Chondrocyte (in vitro differentiated cells): ENCODE results near the gene TLE4. TPM values are rescaled to one million over a fixed set of nuclear protein-coding genes. Genes with fewer than 3 reads are reported as not detected.
"Not testable (repeated sequence)": the region's sequence is repeated elsewhere in the genome, so short reads cannot be mapped to it uniquely, and the experiment has no call there.

Experiments used
- DNase-seq: peaks from one replicate; pipeline ENCODE4 v3.0.0; 2021; ENCODE audit warnings: mixed read lengths, low spot score
- H3K27ac Mint-ChIP-seq: one replicate; pipeline ENCODE4 v1.8.0; 2021; ENCODE audit warnings: mild to moderate bottlenecking, moderate library complexity, mixed read lengths; ENCODE audit not compliant: unreplicated experiment
- H3K27me3 Mint-ChIP-seq: 2 replicates; pipeline ENCODE4 v1.8.0; 2021; ENCODE audit warnings: low read depth, mixed read lengths
- H3K36me3 Mint-ChIP-seq: 2 replicates; pipeline ENCODE4 v1.8.0; 2021; ENCODE audit warnings: low read depth, mixed read lengths
- H3K4me1 Mint-ChIP-seq: 2 replicates; pipeline ENCODE4 v1.8.0; 2021; ENCODE audit warnings: low read depth, mild to moderate bottlenecking, mixed read lengths
- H3K4me3 Mint-ChIP-seq: one replicate; pipeline ENCODE4 v1.8.0; 2021; ENCODE audit warnings: mild to moderate bottlenecking, moderate library complexity, mixed read lengths; ENCODE audit not compliant: unreplicated experiment
- H3K9me3 Mint-ChIP-seq: 2 replicates; pipeline ENCODE4 v1.8.0; 2021; ENCODE audit warnings: low read depth, mixed read lengths
- CTCF ChIP-seq: fragments of 200-600 bp; sonication (generic); IDR thresholded peaks from 2 replicates; pipeline ENCODE4 v1.5.0; 2021; ENCODE audit warnings: antibody characterized with exemption, mild to moderate bottlenecking, moderate library complexity
- total RNA-seq: library from RNA; stranded (reverse); gene quantifications from 3 replicates; pipeline ENCODE4 v1.2.1, GENCODE V29; 2021

TLE4 gene
- total RNA-seq, 1 donor from 2014 or later: 66.0 TPM

DNA sequence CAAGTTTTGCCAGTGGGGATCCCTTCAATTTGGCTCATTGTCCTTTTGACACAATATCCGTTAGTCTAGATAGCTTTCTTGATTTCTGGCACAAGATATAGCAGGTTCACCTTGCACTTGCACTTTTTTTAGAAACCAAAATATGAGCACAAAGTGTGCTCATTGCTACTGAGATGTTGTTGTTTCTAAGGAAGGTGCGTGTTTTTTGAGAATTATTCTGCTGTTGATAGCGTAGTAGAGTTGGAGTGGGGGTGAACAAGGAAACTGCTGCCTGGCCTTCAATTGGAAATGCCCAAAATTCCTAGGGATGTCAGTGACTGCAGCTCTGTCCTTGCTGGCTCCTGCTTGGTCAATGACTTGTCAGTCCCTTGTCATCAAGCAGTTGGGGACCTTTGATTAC lies 73.3 kb downstream of the TLE4 start:
- Mint-ChIP-seq H3K4me3 (no peak overlapping the region), H3K36me3 (peaks cover 5% of the 10 kb centered on the region), H3K9me3 (peaks cover 5% of the 10 kb centered on the region), H3K27ac (no peak overlapping the region), H3K4me1 (no peaks in the 10 kb centered on the region), H3K27me3 (no peaks in the 10 kb centered on the region)
- no peak for TF ChIP-seq CTCF
- no peak for DNase-seq

- Mint-ChIP-seq H3K27ac (no peak overlapping the region), H3K4me1 (no peaks in the 10 kb centered on the region), H3K36me3 (peaks cover 5% of the 10 kb centered on the region), H3K27me3 (no peaks in the 10 kb centered on the region), H3K9me3 (peaks cover 5% of the 10 kb centered on the region), H3K4me3 (no peak overlapping the region)
- no peak for DNase-seq
- no peak for TF ChIP-seq CTCF
These were observed 74.3 kb downstream of the TLE4 start for GRCh38 chr9:79646096-79646495.

DNA sequence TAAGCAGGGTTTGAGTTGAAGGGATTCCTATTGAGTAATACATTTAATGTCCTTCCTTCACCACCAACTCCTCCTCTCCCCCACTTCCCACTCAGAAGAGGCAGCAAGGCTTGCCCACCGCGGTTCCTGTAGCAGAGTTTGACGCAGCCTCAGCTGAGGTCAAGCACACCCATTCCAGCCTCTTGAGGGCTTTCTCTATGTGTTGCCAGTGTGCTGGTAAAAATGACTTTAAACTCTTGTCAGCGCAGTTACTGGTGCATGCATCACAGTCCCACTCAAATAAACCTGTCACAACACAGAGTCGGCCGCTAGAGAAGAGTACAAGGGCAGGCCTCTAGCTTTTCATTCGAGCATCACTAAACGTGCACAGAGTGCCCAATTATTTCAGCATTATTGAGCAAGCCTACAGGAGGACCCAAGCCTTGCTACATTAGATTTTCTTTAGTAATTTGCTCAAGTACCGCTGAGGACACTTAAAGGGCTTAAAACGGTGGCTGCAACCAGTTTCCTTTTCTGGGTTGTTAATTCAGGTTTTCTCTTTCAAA lies 79.6 kb downstream of the TLE4 start:
- peaks cover 20% of the 10 kb centered on the region for H3K4me1 Mint-ChIP-seq
- peaks cover 4% of the 10 kb centered on the region for H3K36me3 Mint-ChIP-seq
- no peaks in the 10 kb centered on the region for H3K27me3 Mint-ChIP-seq
- H3K9me3 Mint-ChIP-seq: no peaks in the 10 kb centered on the region
- no peak for DNase-seq
- H3K4me3 Mint-ChIP-seq: no peak overlapping the region
- no peak for TF ChIP-seq CTCF
- no peak overlapping the region for H3K27ac Mint-ChIP-seq

- TF ChIP-seq CTCF: no peak
- Mint-ChIP-seq H3K36me3 (peaks cover 12% of the 10 kb centered on the region), H3K27ac (no peak overlapping the region), H3K27me3 (no peaks in the 10 kb centered on the region), H3K9me3 (no peaks in the 10 kb centered on the region), H3K4me1 (peaks cover 22% of the 10 kb centered on the region), H3K4me3 (no peak overlapping the region)
- DNase-seq: no peak
These were observed 80.8 kb downstream of the TLE4 start for GRCh38 chr9:79652598-79652997.

GRCh38 chr9:79654591-79655382 lies 83.0 kb downstream of the TLE4 start:
- H3K27ac Mint-ChIP-seq, H3K9me3 Mint-ChIP-seq, H3K4me3 Mint-ChIP-seq, H3K27me3 Mint-ChIP-seq, DNase-seq: not testable (repeated sequence)
- peaks cover 12% of the 10 kb centered on the region for H3K36me3 Mint-ChIP-seq
- peaks cover 30% of the 10 kb centered on the region for H3K4me1 Mint-ChIP-seq

DNA sequence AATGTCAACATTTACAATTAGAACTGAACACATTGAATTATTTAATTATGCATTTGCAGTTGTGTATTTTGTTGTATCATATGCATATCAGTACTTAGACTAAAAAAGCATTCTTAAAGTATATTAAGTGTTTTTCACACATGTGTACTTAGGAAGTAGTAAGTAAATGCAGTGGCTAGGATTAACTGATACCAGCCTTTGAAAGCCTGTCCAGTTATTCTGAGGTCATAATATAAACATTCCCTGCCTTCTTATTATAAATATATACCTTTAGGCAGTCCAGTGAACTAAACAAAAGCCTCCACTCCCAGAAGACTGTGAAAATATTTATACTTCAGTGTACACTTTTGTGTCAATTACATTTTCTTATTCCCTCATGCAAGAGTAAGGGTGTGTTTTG lies 83.8 kb downstream of the TLE4 start:
- no peak overlapping the region for H3K27ac Mint-ChIP-seq
- no peaks in the 10 kb centered on the region for H3K9me3 Mint-ChIP-seq
- no peak for TF ChIP-seq CTCF
- DNase-seq: no peak
- no peak overlapping the region for H3K4me3 Mint-ChIP-seq
- H3K36me3 Mint-ChIP-seq: peaks cover 12% of the 10 kb centered on the region
- no peaks in the 10 kb centered on the region for H3K27me3 Mint-ChIP-seq
- peaks cover 30% of the 10 kb centered on the region for H3K4me1 Mint-ChIP-seq
